GM13976 (cell line): ENCODE measurements around the gene LIX1L.

ENCODE experiments used
- DNase-seq: peaks from one replicate; pipeline ENCODE4 v3.0.0; 2012; ENCODE audit warnings: low spot score
- CTCF ChIP-seq: IDR thresholded peaks from 2 replicates; pipeline ENCODE4 v1.5.1; 2012; ENCODE audit warnings: borderline replicate concordance, mild to moderate bottlenecking; ENCODE audit not compliant: insufficient read depth; ENCODE audit errors: extremely low read depth, missing control alignments, control extremely low read depth
- in situ Hi-C: fragments of 300-500 bp; cut with MboI; formaldehyde crosslinking; loops from one replicate; pipeline ENCODE4 v1.12.0; 2022; ENCODE audit warnings: low sequenced_read_pairs, mixed read lengths, inconsistent platforms; ENCODE audit not compliant: unreplicated experiment

The LIX1L gene

GRCh38 chr1:145996433-145997015 lies 38.7 kb upstream of the LIX1L start, which contains the start of gene TXNIP:
Gene TXNIP (minus strand): TSS chr1:145996579. CDS start chr1:145996266, 313 bp downstream.
- TF ChIP-seq CTCF = no peak
- DNase-seq = peak; percentile 96
- in situ Hi-C loops = loop anchor here (10.0 kb wide), 1 partner anchor 162 kb away; no protein-coding TSS in a partner anchor

- DNase-seq = no peak
- in situ Hi-C loops = loop anchor here (10.0 kb wide), 1 partner anchor 161 kb away; no protein-coding TSS in a partner anchor
- no peak for TF ChIP-seq CTCF
Observed at GRCh38 chr1:145995964-145996432, 38.2 kb upstream of the LIX1L start.

- in situ Hi-C loops = loop anchor here (10.0 kb wide), 1 partner anchor 161 kb away; no protein-coding TSS in a partner anchor
- no peak for DNase-seq
Observed at GRCh38 chr1:145995148-145995881, 37.5 kb upstream of the LIX1L start.

GRCh38 chr1:145994391-145995120 lies 36.7 kb upstream of the LIX1L start:
- in situ Hi-C loops = loop anchor here (10.0 kb wide), 1 partner anchor 160 kb away; no protein-coding TSS in a partner anchor
- TF ChIP-seq CTCF = no peak
- no peak for DNase-seq

More at GRCh38 chr1:145995148-145995881, 37.5 kb upstream of the LIX1L start:
- no peak for TF ChIP-seq CTCF

GRCh38 chr1:145993618-145994390 lies 36.0 kb upstream of the LIX1L start:
- in situ Hi-C loops = loop anchor here (10.0 kb wide), 1 partner anchor 159 kb away; no protein-coding TSS in a partner anchor
- no peak for DNase-seq

More at GRCh38 chr1:145993618-145994390, 36.0 kb upstream of the LIX1L start:
- no peak for TF ChIP-seq CTCF
